ENCODE measurements around the gene PITPNM3.

PITPNM3 gene

DNA sequence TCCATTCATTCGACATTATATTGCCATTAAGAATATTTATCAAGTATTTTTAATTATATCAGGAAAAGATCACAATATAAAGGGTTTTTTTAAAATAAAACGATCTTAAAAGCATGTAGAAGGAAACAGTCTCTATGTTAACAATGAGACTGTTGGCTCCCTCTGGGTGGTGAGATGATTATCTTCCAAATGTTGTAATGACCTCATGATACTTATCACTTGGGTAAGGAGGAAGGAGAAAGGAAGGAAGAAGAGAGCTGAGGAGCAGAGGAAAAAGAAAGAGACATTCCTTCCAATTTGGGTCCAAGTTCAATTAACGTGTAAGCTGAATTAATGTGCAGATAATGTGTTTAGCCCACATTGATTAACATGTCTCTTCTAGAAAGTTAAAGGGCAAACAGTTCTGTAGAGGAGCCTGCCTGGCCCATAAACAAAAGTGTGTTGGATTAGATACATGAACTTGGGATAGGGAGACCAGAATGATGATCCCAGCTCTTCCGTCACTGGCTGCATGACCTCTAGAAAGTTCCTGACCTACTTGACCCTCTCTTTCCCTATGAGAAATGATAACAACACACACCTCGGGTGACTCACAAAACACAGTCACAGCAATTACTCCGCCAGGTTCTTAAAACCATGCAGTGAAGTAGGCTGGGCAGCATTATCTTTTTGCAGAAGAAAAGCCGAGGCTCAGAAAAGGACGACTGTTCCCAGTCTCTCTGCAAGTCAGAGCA lies 80.1 kb downstream of the PITPNM3 start:
- no peak for DNase-seq

GRCh38 chr17:6475411-6475810 lies 80.9 kb downstream of the PITPNM3 start:
- no peak for DNase-seq

- no peak for DNase-seq
Measured at GRCh38 chr17:6474906-6475305, 81.4 kb downstream of the PITPNM3 start.

DNA sequence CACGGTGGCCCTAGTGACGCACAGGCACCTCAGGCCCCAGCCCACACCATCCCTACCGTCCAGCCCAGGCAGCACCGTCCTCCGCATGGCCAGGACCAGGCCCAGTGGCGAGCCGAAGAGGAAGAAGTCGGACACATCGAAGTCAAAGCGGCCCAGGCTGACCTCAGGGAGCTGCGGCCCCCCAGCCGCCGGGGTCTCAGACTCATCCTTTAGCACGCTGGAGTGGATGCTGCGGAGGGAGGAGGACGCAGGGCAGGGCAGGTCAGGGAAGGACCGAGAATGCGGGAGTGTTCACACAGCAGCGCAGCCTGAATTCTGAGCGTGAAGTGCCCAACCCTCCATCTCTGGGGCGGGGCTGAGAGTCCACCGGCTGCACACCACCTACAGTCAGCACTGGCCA lies 82.0 kb downstream of the PITPNM3 start:
- no peak for DNase-seq

GRCh38 chr17:6473128-6473767 lies 83.1 kb downstream of the PITPNM3 start:
- DNase-seq: peak; percentile 60

- DNase-seq: no peak
Measured at GRCh38 chr17:6472517-6472916, 83.8 kb downstream of the PITPNM3 start.

DNA sequence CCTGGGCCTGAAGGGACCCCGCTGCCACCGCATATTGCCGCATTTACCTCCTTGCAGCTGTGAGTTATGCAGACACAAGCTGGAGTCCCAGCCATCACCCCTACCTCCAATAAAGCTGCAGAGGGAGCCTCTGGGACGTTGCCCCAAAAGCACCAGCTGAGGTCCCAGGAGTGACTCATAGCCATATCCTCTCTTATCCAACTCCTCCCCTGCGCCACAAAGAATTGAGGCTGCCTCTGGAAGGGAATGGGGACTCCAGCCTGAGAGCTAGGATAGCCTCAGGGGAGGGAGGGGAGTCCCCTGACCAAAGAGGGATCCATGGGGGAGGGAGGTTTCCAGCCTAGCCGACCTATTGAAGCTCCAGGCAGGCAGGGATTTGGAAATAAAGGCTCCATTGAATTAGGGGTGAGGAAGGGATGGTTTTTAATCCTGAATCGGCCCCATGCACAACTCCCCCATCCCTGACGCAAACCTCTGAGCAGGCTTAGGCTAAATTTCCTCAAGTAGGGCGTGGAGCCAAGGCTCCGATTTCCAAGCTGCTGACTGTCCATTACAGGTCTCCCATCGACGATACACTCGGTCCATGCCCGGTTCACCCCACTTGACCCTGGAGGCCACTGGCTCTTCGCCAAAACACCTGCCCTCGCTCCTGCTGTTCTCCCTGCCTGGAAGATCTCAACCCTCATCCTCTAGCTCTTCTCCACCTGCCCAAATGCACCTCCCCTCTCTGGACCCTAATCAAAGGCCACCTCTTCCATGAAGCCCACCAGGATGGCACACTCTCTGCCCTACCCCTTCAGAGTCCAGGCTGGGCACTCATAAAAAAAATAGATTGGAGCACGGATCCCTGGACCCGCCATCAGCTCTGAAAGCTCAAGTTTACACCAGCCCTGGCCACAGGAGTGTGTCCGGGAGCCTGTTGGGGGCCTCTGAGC lies 84.6 kb downstream of the PITPNM3 start:
- no peak for DNase-seq

DNA sequence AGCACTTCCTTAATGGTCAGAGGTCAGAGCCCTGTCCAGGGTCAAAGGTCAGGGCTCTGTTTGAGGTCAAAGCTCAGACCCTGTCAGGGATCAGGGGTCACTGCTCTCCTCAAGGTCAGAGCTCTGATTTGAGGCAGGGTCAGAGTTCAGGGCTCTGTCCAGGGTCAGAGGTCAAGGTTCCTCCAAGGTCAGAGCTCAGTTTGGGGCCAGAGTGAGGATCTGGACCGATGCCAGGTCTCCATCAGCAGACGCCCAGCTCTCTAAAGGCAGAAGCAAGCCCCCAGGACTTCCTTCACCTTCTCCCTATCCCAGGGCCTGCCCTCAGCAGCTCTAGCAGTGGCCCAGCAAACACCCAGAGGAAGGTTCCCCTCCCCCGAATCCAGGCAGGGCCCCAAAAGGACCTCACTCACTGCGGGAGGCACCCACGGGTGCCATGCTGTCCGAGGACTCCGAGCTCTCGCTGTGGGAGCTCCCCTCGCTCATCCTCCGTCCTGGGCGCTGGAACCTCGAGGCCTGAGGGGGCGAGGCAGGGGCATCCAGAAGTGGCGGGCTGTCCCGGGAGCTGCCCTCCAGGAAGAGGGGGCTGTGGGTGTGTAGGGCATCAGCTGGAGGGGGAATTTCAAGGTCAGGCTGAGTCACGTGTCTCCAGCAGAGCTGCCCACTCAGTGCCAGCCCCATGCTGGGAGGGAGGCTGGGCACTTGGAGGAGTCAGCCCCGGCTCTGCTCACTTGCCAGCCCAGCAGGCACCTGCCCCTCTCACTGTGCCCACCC lies 85.4 kb downstream of the PITPNM3 start:
- no peak for DNase-seq

DNA sequence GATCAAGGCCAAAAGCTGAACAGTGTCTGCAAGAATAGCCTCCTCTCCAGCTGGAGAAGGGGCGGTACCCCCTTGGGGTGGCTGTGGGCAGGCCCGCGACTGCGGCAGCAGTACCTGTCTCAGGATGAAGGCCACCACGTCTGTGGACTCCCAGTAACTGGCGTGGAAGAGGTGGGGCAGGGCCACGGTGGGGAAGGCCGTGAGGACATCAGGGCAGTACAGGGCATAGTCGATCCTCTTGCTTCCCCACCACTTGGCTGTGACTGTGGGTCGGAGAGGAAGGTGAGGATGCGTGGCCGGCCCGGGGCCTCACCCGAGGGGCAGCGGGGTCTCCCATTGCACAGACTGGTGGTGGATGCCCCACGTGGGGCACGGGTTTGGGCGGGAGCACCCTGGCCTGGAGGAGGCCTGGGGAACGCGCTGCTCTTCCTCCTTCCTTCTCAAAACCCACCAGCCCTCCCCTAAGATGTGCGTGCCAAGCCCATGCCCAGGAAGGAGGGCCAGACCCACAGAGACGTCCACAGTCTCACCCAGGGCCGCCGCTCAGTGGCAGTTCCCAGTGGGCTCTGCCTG lies 86.1 kb downstream of the PITPNM3 start:
- no peak for DNase-seq

DNA sequence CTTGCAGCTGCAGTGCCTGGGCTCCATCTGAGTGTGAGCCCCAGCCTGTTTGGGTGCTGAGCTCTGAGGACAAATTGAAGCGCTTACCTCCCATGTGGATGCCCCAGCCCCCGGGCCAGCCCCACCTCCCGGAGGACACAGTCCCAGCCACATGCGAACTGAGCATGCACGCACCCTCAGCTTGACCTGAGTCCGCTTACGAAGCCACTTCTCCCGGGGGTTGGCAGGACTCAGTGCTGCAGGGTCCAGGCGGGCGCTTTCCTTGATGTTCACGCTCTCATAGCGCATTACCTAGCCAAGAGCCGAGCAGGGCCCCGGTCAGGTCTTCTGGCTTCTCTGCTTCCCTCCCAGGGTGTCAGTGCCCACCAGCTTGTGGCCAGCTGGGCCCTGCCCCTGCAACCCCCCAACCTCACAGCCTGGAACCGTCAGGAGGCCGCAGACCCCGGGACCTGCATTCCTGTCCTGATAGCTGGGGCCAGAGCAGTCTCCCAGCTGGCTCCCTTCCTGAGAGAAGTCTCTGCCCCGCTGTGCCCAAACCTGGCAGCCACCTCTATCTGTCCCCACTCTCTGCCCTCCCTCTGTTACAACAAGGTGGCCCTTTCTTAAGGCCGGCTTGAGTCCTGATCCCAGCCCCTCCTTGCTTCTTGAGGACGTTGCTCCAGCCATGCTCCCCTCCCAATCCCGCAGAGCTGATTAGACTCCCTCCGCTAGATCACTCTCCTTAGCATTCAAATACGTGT lies 88.1 kb downstream of the PITPNM3 start:
- DNase-seq: no peak

DNA sequence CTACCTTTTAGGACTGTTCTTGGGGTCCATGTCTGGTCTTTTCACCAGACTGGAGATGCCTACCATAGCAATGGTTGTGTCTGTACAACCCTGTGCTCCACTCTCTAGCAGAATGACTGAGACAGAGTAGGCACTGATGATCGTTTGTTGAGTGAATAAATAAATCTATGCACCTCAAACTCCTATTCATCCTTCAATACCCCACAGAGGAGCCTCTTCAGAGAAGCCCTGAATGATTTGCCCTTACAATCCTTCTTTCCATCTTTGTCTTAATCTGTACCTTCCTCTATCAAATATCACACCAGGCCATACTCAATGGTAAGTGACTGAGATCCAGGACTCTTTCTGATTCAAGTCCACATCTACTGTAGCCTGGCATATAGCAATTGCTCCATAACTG lies 88.8 kb downstream of the PITPNM3 start:
- no peak for DNase-seq

DNA sequence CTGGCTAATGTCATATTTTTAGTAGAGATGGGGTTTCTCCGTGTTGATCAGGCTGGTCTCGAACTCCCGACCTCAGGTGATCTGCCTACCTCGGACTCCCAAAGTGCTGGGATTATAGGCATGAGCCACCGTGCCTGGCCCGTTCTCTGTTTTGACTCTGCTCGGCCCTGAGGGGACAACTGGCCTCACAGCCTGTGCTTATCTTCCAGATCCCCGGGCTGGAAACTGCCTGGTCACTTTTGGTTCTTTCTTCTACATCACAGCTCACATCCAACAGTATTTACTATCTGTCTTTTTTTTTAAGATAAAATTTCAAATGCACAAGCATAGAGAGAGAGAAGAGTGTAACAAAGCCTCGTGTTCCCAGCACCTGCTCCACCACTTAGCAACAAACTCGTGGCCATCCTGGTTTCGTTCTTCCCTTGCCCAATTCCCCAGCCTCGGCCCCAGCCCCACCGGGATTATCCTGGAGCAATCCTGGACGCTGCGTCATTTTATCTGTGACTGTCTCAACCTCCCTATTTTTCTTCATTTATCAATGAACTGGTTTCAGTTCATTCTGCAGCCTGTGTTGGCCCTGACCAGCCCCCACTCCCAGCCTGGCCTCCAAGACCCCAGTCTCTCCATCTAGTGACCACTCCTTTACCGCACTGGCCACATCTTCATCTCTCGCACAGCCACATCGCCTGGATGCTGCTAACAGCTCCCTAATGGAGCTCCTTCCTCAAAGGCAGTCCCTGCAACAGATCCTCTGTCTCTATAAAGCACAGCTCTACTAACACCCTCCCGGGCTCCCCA lies 91.0 kb downstream of the PITPNM3 start:
- no peak for DNase-seq

DNA sequence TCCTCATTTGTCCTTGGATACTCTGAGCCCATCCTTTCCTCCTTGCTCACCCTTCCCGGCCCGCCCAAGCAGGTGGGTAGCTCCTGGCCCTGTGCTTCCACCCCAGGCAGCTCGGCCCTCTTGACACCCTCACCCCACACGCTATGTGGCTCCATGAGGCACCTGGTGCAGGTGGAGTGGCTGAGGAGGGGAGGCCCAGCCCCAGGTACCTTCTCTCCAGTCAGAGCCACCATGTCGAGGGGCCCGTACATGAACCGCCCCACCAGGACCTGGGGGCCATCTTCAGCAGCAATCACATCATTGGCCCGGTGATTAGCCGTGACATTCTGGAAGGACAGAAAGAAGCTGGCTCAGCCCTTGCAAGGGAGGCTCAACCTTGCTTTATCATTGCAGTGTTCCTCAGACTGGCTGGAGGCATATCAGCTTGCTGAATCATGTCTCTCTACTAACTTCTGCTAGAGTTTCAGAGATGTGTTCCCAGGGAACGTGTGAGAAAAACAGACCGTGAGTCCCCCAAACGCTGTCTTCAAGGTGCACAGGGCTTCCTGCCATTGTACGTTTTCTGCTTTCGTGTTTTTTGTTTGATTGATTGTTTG lies 91.8 kb downstream of the PITPNM3 start:
- no peak for DNase-seq

GRCh38 chr17:6463616-6464445 lies 92.5 kb downstream of the PITPNM3 start:
- no peak for DNase-seq

- no peak for DNase-seq
Measured at GRCh38 chr17:6462692-6463091, 93.7 kb downstream of the PITPNM3 start.

GRCh38 chr17:6461792-6462524 lies 94.4 kb downstream of the PITPNM3 start:
- DNase-seq: peak; percentile 35

DNA sequence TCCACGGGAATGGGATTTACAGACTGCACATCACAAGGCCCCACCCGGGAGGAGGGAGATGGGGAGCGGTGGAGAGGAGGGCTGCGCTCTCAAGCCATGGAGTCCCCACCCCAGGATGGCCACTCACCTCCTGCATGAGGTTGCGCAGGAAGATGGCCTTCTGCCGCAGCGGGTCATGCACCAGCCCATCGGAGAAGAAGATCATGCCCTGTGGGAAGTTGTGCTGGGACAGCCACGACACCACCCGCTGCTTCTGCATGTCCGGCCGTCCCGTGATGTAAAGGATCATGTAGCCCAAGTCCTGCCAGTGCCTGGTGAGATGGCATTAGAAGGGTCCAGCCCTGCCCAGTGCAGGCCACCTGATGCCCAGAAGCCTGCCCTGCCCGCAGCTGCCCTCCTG lies 95.1 kb downstream of the PITPNM3 start:
- DNase-seq: no peak

DNA sequence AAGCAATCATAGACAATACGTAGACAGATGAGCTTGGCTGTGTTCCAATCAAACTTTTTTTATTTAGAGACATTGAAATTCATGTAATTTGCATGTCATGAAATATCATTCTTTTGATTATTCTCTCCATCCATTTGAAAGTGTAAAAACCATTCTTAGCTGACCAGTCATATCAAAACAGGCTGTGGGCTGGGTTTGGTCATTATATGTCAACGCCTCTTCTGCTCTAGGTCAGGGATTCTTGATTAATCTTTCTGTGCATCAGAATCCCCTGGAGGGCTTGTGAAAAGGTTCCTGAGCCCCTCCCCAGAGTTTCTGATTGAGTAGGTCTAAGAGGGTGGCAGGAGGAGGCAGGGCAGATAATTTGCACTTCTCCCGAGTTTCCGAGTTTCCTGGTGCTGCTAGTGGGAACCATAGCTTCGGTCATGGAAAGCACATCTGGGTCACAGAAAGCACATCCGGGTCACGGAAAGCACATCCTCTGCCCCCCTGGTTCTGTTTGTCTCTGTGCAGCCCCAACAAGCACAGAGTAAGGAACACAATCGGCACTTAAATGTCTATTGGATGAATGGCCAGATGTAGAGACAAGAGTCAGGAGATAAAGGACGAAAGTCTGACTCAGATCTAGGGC lies 95.7 kb downstream of the PITPNM3 start:
- DNase-seq: no peak
